Fibroblast of mammary gland (primary cell): ENCODE results near the gene BRSK2.
"Not testable (repeated sequence)": the region's sequence is repeated elsewhere in the genome, so short reads cannot be mapped to it uniquely, and the experiment has no call there.

Experiments
- DNase-seq: peaks from one replicate; pipeline ENCODE4 v3.0.0-alpha.2; 2010; ENCODE audit warnings: low read depth
- H3K4me3 ChIP-seq: 2 replicates; pipeline ENCODE4 v1.5.1; 2011; ENCODE audit warnings: low read depth, mild to moderate bottlenecking, low read length, moderate library complexity; ENCODE audit not compliant: control insufficient read depth
- TF ChIP-seq, protein P1 (sequence below): conservative IDR thresholded peaks from 2 replicates; pipeline ENCODE4 v1.5.1; 2011; ENCODE audit warnings: low read depth, low read length, inconsistent platforms; ENCODE audit not compliant: control insufficient read depth, insufficient read depth

Gene BRSK2

DNA sequence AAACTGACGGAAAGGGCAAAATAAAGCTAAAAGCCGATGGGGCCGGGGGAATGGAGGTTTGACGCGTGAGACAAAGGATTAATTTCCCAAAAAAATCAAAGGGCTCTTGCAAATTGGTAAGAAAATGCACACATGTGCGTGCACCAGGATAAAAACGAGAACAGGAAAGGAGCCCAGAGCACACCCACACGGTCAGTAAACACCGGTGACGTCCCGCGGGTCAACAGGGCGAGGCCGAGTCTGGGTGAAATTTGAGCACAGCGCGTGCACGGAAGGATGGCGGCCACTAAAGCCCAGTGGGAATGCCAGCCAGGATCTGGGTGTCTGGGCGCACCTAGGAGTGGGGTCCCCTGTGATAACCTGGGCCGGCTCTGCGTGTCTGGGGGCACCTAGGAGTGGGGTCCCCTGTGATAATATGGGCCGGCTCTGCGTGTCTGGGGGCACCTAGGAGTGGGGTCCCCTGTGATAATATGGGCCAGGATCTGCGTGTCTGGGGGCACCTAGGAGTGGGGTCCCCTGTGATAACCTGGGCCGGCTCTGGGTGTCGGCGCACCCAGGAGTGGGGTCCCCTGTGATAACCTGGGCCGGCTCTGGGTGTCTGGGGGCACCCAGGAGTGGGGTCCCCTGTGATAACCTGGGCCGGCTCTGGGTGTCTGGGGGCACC, 44.4 kb downstream of the BRSK2 start:
- H3K4me3 ChIP-seq: no peak overlapping the region
- TF ChIP-seq, protein P1, sequence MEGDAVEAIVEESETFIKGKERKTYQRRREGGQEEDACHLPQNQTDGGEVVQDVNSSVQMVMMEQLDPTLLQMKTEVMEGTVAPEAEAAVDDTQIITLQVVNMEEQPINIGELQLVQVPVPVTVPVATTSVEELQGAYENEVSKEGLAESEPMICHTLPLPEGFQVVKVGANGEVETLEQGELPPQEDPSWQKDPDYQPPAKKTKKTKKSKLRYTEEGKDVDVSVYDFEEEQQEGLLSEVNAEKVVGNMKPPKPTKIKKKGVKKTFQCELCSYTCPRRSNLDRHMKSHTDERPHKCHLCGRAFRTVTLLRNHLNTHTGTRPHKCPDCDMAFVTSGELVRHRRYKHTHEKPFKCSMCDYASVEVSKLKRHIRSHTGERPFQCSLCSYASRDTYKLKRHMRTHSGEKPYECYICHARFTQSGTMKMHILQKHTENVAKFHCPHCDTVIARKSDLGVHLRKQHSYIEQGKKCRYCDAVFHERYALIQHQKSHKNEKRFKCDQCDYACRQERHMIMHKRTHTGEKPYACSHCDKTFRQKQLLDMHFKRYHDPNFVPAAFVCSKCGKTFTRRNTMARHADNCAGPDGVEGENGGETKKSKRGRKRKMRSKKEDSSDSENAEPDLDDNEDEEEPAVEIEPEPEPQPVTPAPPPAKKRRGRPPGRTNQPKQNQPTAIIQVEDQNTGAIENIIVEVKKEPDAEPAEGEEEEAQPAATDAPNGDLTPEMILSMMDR: no peak
- DNase-seq: no peak

DNA sequence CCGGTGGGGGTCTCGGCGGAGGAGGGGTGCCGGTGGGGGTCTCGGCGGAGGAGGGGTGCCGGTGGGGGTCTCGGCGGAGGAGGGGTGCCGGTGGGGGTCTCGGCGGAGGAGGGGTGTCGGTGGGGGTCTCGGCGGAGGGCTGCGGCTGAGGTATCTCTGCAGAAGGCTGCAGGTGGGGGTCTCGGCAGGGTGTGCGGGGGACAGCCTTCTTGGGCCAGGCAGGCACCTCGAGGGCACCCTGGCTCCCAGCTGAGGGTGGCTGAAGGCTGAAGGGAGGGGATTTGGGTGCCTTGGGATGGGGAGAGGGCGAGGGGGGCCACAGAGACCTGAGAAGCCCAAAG, 45.7 kb downstream of the BRSK2 start:
- not testable (repeated sequence) for H3K4me3 ChIP-seq

DNA sequence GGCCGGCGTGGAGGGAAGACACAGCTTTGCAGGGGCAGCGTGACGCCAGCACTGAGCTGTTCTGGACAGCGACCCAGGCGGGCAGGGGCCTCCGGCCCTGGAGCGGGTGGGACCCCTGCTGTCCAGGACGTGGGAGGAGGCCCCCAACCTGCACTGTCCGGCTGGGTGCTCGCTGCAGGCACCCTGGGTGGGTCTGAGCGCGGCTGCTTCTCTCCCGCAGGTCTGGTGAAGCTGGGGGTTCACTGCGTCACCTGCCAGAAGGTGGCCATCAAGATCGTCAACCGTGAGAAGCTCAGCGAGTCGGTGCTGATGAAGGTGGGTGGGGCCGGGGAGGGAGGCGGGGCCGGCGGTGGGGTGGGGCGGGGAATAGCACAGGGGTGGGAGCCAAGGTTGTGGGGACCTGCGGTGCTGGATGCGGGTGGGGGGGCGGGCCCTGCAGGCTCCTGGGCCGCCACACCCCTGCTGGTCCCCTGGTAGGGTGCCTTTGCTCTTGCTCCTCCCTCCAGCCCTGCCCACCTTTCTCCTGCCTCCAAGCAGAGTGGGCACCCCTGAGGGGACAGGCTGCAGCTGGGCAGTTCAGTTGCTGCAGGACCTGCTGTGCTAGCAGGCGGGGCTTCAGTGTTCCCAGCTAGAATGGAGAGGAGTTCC, 46.2 kb downstream of the BRSK2 start:
- DNase-seq: no peak
- H3K4me3 ChIP-seq: no peak overlapping the region

More for the DNA sequence above, 45.7 kb downstream of the BRSK2 start:
- DNase-seq: not testable (repeated sequence)

DNA sequence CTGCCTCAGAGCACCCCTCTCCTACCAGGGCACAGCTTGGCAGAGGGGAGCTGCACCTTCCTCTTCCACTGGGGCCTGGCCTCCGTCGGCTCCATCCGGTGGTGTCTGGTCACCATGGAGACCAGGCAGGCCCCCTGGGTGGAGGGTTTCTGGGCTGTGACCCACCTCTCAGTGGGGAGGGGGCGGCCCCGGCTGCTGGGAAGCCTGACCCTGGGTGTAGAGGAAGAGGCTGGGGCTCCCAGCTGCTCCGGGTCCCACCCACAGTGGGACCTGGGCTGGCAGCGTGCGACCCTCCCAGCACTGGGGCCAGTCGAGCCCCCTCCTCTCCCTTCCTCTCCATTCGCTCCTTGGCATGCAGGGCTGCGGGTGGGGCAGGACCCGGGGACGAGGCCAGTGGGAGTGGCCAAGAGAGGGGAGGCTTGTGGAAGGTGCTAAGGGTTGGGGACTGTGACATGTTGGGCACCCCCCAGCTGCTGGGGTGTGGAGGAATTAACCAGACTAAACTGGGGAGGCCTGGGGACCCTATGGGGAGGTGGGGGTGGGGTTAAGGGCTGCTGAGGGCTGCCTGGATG, 46.8 kb downstream of the BRSK2 start:
- no peak for DNase-seq
- TF ChIP-seq, protein P1: no peak
- no peak overlapping the region for H3K4me3 ChIP-seq

More for the DNA sequence above, 46.2 kb downstream of the BRSK2 start:
- TF ChIP-seq, protein P1: no peak

DNA sequence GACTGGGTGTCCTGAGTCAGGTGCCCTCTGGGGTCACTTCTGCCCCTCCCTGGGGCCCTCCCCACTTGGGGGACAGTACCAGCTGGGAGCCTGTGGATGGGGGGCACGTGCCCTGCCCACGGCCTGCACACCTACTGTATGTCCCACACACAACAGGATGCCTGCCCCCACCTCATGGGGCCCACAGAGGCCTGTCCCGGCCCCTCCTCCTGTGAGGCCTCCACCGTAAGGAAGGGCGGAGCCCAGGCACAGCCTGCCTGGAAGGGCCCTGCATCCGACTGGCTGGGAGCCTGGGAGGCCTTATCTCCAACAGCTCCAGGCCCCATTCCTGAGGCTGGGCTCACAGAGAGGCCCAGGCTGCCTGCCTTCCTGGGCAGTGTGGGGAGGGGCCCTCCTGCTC, 47.8 kb downstream of the BRSK2 start:
- TF ChIP-seq, protein P1: no peak
- no peak for DNase-seq

DNA sequence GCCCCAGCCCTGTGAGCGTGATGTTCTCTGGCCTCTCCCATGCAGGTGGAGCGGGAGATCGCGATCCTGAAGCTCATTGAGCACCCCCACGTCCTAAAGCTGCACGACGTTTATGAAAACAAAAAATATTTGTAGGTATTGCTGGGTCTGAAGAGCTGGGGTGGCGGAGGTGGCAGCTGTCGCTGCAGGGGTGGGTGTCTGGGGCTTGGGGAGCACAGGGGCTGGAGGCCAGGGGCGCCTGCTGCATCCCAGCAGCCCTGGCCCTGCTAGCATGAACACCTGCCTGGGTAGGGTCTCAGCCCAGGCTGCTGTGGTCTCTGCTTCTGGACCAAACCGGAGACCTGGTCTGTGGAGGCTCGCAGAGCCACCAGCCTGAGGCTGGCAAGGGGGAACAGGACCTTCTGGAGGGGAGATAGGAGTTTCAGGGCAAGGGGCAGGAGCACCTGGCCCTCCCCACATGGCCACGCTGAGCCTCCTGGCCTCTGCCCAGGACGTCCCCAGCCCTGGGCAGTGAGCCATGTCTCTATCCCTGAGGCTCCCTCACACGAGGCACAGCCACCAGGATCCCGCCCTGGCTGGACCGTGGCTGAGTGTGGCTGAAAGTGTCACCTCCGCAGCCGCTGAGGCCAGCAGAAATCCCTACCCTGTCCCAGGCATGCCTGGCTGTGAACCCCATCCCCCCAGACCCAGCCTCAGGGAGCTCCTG, 48.7 kb downstream of the BRSK2 start:
- no peak for DNase-seq
- H3K4me3 ChIP-seq: no peak overlapping the region
- TF ChIP-seq, protein P1: no peak

More for the DNA sequence above, 47.8 kb downstream of the BRSK2 start:
- no peak overlapping the region for H3K4me3 ChIP-seq

DNA sequence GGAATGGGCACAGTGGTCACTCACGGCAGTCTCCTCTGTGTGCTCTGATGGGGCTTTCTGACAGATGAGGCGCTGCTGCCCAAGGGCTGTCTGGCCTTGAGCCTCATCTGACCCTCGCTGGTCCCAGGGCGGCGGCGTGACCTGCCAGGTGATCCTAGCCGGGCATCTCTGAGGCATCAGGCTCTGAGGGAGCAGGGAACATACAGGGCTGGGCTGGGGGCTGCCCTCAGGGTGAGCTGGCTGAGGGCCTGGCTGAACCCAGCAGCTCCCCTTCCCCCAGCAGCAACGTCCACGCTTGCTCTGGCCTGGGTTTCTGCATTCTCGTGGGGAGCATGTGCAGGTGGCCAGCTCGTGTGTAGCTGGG, 49.2 kb downstream of the BRSK2 start:
- no peak for DNase-seq
- TF ChIP-seq, protein P1: no peak
- H3K4me3 ChIP-seq: no peak overlapping the region
